D341Med (cell line): ENCODE data around the gene ATP1B2.

Source experiments
- DNase-seq: peaks from one replicate; pipeline ENCODE4 v3.0.0; 2012; ENCODE audit warnings: low spot score

ATP1B2 gene

DNA sequence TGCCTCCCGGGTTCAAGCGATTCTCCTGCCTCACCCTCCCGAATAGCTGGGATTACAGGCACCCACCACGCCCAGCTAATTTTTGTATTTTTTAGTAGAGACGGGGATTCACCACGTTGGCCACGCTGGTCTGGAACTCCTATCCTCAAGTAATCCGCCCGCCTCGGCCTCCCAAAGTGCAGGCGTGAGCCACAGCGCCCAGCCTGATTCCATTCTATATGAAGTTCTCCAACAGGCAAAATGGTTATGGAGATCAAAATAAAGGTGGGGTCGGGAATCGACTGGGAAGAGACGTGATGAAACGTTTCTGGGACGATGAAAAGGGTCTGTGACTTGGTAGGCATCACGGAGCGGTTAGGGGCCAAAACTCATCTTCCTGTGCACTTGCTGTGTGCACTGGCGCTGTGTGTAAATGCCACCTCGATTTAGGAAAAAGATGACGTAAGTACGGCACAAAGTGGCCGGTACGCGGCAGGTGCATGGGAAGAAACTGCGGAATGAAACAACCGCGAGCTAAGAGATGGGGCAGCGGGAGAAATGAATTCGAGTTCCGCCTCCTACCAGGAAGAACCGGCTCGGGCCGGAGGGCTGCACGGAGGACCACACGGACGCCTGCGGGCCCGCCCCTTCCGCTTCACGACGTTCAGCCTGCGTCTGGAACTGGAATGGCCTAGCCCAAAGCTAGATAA is 35.0 kb downstream of the ATP1B2 start:
- DNase-seq, result peak; percentile 81

DNA sequence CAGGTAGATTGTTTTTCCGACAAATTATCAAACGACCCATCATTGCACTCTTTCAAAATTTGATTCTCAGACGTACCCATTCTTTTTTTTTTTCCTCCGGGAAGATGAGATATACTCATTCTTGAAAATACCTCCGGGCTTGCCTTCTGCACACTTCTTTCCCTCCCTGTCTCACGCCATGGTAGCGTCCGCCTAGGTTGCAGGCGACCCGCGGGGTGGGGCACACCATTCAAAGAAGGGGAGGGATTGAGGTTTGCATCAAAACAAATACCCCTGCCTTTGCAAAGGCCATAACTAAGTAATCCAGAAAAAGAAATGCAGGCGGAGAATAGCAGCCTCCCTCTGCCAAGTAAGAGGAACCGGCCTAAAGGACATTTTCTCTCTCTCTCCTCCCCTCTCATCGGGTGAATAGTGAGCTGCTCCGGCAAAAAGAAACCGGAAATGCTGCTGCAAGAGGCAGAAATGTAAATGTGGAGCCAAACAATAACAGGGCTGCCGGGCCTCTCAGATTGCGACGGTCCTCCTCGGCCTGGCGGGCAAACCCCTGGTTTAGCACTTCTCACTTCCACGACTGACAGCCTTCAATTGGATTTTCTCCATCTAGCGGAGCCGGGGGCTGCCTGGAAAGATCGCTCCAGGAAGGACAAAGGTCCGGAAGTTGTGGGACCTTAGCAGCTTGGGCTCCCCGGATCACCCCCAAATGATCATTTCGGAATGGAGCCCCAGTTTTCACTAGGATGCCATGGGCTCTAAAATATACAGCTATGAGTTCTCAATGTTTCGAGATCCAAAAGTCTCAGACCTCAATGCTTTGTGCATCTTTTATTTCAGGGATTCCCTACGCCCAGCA is 35.7 kb downstream of the ATP1B2 start:
- peak; percentile 49 for DNase-seq

DNA sequence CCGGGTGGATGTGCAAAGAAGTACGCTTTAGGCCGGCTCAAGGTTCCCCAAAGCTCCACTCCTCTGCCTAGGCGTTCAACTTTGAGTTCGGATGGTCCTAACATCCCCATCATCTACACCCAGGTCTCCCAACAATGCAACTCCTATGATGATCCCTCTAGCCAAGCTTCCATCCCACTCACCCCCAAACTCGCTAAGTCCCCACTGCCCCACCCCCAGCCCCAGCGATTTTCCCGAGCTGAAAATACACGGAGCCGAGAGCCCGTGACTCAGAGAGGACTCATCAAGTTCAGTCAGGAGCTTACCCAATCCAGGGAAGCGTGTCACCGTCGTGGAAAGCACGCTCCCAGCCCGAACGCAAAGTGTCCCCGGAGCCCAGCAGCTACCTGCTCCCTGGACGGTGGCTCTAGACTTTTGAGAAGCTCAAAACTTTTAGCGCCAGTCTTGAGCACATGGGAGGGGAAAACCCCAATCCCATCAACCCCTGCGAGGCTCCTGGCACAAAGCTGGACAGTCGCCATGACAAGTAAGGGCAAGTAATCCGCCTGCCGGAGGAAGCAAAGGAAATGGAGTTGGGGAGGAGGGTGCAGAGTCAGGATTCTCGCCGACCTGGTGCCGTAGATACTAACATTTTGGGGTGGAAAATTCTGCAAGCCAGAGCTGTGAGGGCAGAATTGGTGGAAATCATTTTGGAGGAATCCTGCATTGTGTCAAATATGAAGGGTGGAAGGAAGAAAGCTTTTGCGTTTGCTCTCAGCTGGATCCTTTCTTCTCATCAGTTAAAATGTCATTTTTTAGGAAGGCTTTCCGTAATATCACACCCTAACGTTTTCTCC is 36.6 kb downstream of the ATP1B2 start, which contains the start of gene TP53:
TP53 (minus strand) TSS at position 419 of the 836 bp plus-strand sequence. CDS start 10,896 bp downstream, outside the sequence.
- peak; percentile 68 for DNase-seq

DNA sequence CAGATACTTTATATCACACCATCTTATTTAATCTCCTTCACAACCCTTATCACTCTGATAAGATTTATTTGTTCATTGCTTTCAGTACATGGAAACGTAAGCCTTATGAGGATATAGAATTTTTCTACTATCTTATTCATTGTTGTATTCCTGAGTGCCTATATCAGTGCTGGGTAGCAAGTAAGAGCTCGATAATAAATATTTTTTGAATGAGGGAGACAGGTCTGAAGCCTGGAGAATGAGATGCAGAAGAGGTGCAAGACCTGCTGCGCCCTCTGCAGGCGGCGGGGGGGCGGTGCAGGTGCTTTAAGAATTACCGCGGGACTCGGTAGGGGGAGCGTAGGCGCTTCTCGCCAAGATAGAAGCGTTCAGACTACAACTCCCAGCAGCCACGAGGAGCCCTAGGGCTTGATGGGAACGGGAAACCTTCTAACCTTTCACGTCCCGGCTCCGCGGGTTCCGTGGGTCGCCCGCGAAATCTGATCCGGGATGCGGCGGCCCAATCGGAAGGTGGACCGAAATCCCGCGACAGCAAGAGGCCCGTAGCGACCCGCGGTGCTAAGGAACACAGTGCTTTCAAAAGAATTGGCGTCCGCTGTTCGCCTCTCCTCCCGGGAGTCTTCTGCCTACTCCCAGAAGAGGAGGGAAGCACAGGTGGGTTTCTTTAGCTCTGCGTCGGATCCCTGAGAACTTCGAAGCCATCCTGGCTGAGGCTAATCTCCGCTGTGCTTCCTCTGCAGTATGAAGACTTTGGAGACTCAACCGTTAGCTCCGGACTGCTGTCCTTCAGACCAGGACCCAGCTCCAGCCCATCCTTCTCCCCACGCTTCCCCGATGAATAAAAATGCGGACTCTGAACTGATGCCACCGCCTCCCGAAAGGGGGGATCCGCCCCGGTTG is 37.4 kb downstream of the ATP1B2 start, which contains the start of gene WRAP53:
WRAP53 (plus strand) TSS at position 570 of the 900 bp plus-strand sequence; CDS start at position 742, 172 bp downstream.
- DNase-seq, result peak; percentile 83

DNA sequence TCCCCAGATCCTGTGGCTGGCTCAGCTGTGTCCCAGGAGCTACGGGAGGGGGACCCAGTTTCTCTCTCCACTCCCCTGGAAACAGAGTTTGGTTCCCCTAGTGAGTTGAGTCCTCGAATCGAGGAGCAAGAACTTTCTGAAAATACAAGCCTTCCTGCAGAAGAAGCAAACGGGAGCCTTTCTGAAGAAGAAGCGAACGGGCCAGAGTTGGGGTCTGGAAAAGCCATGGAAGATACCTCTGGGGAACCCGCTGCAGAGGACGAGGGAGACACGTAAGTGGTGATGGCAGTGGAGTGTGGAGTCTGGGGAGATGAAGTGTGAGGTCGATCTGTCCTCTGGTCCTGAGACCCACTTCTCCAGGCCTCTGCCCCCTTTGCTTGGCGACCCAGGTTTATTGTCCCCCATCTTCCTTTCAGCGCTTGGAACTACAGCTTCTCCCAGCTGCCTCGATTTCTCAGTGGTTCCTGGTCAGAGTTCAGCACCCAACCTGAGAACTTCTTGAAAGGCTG is 38.1 kb downstream of the ATP1B2 start:
- no peak for DNase-seq

DNA sequence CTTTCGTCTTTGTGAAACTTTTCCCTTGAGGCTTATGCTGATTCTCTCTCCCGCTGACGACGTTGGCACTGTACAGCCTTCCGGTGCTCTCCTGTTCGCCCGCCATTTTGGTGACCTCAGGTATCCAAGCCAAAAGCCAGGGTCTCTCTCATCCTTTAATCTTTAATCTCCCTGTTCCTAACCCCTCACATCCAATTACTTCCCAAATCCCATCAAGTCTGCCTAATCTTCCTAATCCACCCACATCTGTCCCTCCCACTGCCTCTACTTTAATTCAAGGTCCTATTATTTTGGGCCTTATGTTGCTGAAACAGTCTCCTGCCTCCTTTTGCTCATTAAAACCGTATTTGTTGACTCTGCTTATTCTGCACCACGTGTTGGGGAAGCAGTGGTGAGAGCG is 44.9 kb downstream of the ATP1B2 start:
- DNase-seq, result peak; percentile 52

DNA sequence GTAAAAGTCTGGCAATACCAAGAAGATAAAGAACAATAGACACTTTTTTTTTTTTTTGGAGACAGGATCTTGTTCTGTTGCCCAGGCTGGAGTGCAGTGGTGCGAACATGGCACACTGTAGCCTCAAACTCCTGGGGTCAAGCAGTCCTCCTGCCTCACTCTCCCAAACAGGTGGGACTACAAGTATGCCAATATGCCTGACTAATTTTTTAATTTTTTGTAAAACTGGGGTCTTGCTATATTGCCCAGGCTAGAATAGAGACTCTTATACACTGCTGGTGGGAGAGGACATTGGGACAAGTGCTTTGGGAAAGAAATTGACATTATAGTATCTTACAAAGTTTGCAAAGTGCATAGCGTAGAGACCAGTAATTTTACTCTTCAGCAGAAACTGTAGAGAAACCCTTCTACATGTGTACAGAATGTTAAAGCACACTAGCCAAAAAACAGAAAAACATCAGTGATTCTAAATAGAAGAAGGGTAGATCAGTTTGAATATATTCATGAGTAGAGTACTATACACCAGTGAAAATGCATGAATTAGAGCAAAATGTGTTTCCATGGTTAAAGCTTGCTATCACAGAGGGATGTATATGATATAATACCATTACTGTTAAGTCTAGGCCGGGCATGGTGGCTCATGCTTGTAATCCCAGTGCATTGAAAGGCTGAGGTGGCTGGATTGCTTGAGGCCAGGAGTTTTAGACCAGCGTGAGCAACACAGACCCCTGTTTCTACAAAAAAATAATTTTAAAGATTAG is 47.3 kb downstream of the ATP1B2 start:
- no peak for DNase-seq

DNA sequence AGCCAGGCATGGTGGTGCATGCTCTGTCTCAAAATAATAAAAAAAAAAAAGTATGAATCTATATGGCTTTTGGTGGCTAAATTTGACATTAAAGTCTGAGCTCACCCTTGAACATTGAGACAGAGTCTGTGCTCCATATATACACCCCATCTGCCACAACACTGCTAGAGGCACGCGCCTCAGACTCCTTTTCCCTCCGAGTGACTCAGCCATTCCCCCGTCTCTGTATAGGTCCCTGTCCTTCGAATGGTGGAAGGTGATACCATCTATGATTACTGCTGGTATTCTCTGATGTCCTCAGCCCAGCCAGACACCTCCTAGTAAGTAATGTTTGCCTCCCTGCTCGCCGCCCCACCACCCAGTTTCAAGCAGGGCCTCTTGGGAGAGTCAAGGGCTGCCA is 49.8 kb downstream of the ATP1B2 start:
- no peak for DNase-seq

DNA sequence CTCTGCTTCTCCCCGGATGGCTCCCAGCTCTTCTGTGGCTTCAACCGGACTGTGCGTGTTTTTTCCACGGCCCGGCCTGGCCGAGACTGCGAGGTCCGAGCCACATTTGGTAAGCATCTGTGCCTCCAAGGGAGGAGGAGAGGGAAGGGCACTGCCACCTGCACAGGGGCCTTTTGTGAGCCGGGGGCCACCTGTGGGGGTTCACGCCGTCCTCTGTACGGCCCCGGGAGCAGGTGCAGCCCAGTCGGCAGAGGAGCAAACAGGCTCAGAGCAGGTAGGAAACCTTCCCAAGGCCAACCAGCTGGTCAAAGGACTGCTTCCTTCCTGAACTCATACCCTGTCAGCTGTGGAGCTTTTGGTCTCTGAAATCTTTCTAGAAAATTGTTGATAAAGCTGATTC is 51.0 kb downstream of the ATP1B2 start:
- DNase-seq, result no peak

DNA sequence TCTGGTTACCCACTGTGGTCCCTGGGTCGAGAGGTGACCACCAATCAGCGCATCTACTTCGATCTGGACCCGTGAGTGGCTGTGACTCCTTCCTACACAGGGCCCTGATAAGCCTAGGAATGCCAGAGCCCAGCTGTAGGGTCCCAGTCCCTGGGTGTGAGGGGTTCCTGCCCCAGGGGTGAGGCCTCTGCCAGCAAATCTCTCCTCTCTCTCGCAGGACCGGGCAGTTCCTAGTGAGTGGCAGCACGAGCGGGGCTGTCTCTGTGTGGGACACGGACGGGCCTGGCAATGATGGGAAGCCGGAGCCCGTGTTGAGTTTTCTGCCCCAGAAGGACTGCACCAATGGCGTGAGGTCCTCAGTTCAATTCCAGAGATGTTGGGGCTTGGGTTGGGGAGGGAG is 52.0 kb downstream of the ATP1B2 start:
- DNase-seq, result no peak

DNA sequence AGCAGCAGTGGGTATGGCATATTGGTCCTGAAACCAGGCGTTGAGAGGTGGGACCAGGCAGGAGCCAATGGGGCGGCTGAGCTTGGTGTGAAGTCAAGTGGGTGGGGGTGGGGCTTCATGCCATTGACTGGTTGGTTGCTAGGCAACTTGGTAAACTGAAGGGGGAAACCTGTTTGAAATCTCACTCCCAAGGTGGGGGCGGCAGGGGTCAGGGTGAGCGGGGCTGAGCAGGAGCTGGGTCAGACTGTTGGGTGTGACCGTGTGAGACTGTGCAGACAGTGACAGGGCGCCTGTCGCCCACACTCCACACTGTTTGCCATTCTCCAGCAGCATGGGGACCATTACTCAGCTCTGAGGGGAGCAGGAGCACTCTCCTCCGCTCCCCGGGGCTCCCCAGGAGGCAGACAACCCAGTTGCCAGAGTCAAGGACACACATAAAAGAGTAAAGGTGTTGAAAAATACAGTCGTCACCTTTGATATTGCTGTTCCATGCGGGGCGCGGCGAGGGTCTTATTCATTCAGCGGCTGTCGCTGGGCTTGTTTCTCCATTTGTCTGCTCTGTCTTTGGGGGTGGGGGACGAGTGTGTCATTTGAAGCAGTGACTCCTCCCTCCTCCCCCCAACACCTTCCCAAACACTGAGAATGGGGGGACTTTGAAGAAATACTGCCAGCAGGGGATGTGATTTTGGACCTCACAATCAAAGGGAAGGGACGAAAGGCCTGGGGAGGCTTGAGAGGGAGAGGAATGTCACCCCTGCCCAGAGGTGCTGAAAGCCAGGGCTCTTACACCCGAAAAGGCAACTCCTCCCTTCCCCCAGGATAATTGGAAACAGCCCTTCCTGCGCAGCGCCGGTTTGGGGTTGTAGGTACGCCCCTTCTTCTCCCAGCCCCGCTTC is 53.1 kb downstream of the ATP1B2 start:
- DNase-seq, result peak; percentile 40

DNA sequence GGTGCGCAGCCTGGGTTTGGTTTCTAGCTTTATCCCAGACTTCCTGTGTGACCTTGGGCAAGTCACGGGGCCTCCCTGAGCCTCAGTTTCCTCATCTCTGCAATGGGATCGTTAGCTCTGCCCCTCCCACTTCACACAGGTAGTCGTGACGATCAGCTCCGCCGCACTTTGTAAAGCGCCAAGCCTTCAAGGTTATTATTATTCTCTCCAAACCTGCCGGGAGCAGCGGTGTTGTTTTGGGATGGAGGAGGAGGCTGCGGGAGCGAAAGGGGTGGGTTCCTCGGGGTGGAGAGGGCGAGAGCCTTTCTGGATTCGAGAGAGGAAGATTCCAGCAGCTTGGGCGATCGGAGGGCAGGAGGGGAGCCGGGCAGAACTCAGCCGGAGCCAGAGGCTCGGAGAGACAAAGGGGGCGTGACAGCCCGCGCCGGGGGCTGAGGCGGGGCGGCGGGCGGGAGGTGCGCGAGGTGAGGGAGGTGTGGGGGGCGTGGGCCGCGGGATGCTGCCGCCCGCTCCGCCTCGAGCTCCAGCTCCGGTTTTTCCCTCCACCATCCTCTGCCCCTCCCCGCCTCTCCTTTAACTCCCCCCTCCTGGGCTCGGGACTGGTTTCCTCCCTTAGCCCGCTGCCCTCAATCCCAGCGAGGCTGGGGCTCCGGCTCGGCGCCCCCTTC is 54.0 kb downstream of the ATP1B2 start, which contains the start of gene EFNB3:
EFNB3 (plus strand) TSS at position 602 of the 668 bp plus-strand sequence. CDS start 397 bp downstream, outside the sequence.
- DNase-seq, result peak; percentile 82

DNA sequence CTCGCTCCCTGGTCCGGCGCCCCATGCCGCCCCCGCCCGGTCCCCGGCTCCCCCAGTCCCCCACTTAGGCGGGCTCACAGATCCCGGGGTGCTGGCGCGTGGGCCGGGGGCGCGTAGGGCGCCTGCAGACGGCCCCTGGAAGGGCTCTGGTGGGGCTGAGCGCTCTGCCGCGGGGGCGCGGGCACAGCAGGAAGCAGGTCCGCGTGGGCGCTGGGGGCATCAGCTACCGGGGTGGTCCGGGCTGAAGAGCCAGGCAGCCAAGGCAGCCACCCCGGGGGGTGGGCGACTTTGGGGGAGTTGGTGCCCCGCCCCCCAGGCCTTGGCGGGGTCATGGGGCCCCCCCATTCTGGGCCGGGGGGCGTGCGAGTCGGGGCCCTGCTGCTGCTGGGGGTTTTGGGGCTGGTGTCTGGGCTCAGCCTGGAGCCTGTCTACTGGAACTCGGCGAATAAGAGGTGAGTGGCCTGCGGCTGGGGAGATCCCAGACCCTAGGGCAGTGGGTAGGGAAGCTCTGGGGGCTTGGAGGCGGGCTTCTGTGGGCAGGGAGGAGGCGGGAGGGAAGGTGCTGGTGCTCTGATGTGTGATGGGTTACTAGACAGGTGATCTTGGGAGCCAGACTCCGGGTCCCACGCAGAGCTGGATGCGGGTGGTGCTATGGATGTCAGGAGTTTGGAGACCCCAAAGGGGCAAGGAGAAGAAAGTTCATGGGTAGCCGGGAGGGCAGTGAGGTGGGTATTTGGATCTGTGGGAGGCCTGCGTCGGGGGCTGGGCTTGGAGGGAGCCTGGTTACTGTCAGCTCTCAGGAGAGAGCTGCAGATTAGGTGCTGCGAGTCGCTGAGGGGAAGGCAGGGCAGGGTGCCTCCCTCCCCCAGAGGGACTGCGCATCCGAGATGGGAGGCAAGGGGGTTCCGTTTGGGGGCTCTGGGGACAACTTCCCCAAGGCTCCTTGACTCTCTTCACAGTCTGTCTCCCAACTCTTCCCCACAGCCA is 54.8 kb downstream of the ATP1B2 start:
- DNase-seq, result peak; percentile 32

DNA sequence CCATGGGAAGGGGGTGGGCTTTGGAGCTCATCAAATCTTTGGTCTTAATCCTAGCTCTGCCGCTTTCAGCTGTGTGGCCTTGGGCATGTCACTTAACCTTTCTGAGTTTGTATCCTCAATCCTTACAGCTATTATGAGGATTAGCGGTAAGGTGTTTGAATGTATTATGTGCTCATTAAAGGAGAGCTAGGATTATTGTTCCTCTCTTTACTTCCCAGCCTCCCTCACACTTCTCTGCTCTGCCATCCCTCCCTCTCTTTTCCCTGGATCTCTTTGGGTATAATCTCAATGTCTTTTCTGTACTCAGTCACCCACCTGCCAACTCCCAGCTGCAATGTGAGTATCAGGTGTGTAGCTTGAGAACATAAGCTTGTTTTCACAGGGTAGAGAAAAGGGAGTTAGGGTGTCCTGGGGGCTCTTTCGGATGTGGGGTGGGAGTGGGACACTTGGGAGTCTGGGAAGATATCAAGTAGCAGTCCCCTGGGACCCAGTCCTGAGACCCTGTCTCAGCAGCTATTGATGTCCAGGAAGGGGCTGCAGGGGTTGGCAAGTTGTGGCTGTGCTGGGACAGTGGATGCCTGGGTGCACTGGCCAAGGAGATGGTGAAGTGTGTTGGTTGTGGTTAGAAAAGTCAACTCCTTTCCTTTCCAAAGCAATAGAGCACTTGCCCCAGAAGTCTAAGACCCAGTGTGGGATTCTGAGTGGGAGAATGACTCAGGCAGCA is 56.1 kb downstream of the ATP1B2 start:
- no peak for DNase-seq
